ENCODE data around the gene SSUH2. TPM values are rescaled to one million over a fixed set of nuclear protein-coding genes. Genes with fewer than 3 reads are reported as not detected.
"Not testable (repeated sequence)": the region's sequence is repeated elsewhere in the genome, so short reads cannot be mapped to it uniquely, and the experiment has no call there.

SSUH2 gene
- total RNA-seq, 1 experiment from 2014 or later = 0.22 TPM

DNA sequence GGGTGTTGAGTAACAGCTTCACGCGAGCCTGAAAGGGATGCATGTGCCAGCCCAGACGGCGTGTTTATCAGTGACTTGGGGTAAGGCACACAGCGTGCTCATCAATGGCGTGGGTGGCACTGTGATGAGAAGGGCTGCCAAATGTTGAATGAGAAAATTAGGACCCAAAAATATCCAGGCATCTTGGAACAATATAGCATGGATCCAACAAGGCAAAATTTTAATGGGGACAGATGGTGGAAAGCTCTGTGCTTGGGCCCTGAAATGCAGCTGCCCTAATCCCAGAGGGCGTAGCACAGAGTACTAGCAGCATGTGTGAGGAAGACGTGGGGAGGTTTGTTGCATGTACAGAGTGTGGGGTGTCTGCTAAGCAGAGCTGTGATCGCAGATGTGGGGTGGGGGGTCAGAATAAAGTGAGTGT, 48.9 kb downstream of the SSUH2 start:
- H3K9me2 ChIP-seq (replicated peaks; ENCODE audit: insufficient read depth, low read length) = no peaks in the 10 kb centered on the region
- H4K20me1 ChIP-seq (ENCODE audit: insufficient read depth, low read depth, low read length) = no peaks in the 10 kb centered on the region
- H3K36me3 ChIP-seq (ENCODE audit: insufficient read depth, low read length) = no peaks in the 10 kb centered on the region
- H3K27ac ChIP-seq (ENCODE audit: low read length) = no peak overlapping the region
- no peaks in the 10 kb centered on the region for H3K4me1 ChIP-seq (ENCODE audit: low read length)
- H3K9ac ChIP-seq (ENCODE audit: low read length) = no peak overlapping the region
- no peaks in the 10 kb centered on the region for H3K27me3 ChIP-seq (ENCODE audit: low read length)
- no peaks in the 10 kb centered on the region for H3K79me2 ChIP-seq (ENCODE audit: low read length)
- DNase-seq = no peak
- no peak overlapping the region for H3K4me3 ChIP-seq (ENCODE audit: low read length)
- H3K9me3 ChIP-seq (ENCODE audit: low read length) = no peaks in the 10 kb centered on the region
- no peak overlapping the region for H3K4me2 ChIP-seq (ENCODE audit: low read depth, low read length, poor library complexity, severe bottlenecking)
- no peak overlapping the region for H2AFZ ChIP-seq (ENCODE audit: low read length)

DNA sequence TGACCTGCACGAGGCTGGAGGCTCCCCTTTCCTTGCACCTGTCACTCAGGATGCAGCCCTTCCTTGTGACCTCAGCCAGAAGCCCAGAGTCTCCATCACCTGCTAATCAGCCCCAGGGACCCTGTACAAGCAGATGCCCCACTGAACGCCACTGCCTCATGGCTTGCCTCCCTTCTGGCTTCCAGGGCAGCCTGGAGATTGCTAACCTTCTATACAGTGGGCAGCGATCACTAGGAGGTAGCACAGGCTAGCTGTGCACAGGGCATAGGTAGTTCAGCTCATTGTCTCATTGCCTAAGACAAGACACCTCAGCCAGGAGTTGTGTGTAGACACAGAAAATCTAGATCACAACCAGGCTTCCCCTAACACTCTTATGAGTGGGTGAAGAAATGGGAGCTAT, 49.3 kb downstream of the SSUH2 start:
- DNase-seq = no peak
- Histone ChIP-seq H3K4me2 (ENCODE audit: low read depth, low read length, poor library complexity, severe bottlenecking) (no peak overlapping the region), H3K9me2 (replicated peaks; ENCODE audit: insufficient read depth, low read length) (no peaks in the 10 kb centered on the region), H3K36me3 (ENCODE audit: insufficient read depth, low read length) (no peaks in the 10 kb centered on the region), H4K20me1 (ENCODE audit: insufficient read depth, low read depth, low read length) (no peaks in the 10 kb centered on the region), H2AFZ (ENCODE audit: low read length) (no peak overlapping the region), H3K27me3 (ENCODE audit: low read length) (no peaks in the 10 kb centered on the region), H3K4me3 (ENCODE audit: low read length) (no peak overlapping the region), H3K4me1 (ENCODE audit: low read length) (no peaks in the 10 kb centered on the region), H3K27ac (ENCODE audit: low read length) (no peak overlapping the region), H3K9me3 (ENCODE audit: low read length) (no peaks in the 10 kb centered on the region), H3K79me2 (ENCODE audit: low read length) (no peaks in the 10 kb centered on the region), H3K9ac (ENCODE audit: low read length) (no peak overlapping the region)

DNA sequence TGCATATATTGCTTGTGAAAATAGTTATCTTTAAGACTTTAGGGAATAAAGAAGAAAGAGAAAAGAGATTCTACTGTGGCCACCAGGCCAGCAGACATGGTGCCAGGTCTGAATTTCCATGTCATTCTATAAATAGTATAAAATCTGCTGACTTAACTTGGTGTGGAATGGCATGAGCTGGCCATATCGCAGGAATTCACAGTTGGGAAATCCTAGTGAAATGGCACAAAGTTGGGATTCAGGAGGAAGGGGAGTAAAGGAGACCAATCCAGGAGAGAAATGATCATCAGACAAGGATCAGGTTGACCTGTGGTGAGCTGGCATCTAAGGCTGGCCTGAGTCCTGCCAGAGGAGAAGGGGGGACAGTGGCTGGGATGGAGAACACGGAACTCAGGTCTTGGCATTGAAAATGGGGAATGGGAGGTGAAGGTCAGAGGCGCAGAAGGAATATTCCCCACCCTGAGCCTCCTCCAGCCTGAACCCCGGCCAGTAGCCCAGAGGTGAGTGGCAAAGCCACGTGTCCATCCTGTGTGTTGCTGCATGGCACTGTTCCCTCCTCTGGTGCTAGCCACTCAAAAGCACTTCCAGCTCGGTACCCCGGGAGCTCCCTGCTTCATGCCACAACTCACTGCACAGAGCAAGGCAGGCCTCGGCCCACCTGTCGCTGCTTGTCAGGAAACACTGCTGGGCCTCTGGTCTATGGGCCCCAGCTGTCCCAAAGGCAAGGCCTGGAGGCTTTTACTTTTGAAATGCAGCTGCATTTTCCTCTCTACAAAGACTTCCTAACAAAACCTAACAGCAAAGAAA, 51.4 kb downstream of the SSUH2 start:
- Histone ChIP-seq H3K27ac (ENCODE audit: low read length) (no peak overlapping the region), H3K79me2 (ENCODE audit: low read length) (no peaks in the 10 kb centered on the region), H3K4me2 (ENCODE audit: low read depth, low read length, poor library complexity, severe bottlenecking) (no peak overlapping the region), H2AFZ (ENCODE audit: low read length) (no peak overlapping the region), H4K20me1 (ENCODE audit: insufficient read depth, low read depth, low read length) (no peaks in the 10 kb centered on the region), H3K9me2 (replicated peaks; ENCODE audit: insufficient read depth, low read length) (no peaks in the 10 kb centered on the region), H3K4me1 (ENCODE audit: low read length) (no peaks in the 10 kb centered on the region), H3K9ac (ENCODE audit: low read length) (no peak overlapping the region), H3K4me3 (ENCODE audit: low read length) (no peak overlapping the region), H3K36me3 (ENCODE audit: insufficient read depth, low read length) (no peaks in the 10 kb centered on the region), H3K27me3 (ENCODE audit: low read length) (no peaks in the 10 kb centered on the region), H3K9me3 (ENCODE audit: low read length) (no peaks in the 10 kb centered on the region)
- no peak for DNase-seq

DNA sequence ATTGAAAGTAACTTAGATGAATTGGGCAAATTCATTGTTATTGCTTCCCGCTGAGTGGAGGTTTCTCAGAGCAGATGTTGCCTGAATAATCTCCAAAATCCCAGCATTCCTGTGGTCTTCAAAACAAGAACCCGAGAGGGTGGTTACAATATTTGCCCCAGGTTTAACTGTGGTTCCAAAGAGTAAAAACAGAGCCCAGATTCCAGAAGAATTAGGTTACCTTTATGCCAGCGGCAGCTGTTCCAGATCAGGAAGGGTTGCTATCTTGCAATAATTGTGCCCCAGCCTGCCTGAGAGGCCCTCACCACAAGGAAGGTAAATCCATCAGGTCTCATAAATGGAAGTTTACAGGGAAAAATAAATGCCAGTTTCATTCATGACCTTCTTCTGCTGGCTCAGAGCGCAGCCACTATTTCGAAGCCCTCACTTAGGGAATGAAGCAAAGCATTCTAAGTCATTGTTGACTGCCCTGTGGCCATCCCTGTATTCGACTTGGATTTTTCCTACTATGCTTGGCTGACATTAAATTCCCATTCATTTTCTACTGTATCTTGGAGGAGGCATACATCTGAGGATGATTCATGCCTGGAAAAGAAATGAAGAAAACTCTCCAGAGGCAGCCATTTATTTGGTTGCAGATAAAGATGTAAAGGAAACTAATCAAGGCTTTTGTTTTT, 54.6 kb downstream of the SSUH2 start:
- Histone ChIP-seq H3K4me1 (ENCODE audit: low read length) (no peaks in the 10 kb centered on the region), H3K27me3 (ENCODE audit: low read length) (no peaks in the 10 kb centered on the region), H3K9me3 (ENCODE audit: low read length) (no peaks in the 10 kb centered on the region), H3K4me3 (ENCODE audit: low read length) (no peak overlapping the region), H3K4me2 (ENCODE audit: low read depth, low read length, poor library complexity, severe bottlenecking) (no peak overlapping the region), H3K36me3 (ENCODE audit: insufficient read depth, low read length) (no peaks in the 10 kb centered on the region), H3K9ac (ENCODE audit: low read length) (no peak overlapping the region), H3K79me2 (ENCODE audit: low read length) (no peaks in the 10 kb centered on the region), H2AFZ (ENCODE audit: low read length) (no peak overlapping the region), H4K20me1 (ENCODE audit: insufficient read depth, low read depth, low read length) (no peaks in the 10 kb centered on the region), H3K9me2 (replicated peaks; ENCODE audit: insufficient read depth, low read length) (no peaks in the 10 kb centered on the region), H3K27ac (ENCODE audit: low read length) (no peak overlapping the region)
- no peak for DNase-seq

DNA sequence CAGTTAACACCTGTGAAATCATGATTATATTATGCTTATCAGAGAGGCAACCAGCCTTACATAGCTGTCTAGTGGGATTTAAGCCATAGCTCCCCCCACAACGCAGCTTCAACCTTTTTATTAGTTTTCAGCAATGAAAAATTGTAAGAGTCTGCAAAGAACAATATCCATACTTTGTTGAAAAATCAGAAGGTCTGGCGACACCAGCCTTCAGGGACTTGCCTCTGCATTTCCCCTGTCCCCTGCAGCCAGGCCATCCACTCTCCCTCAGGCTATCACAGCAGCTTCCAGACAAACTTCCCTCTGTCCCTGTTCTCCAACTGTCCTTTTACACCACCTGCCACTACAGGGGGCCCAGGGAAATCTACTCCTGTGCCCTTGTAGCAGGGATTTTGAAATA, 59.9 kb downstream of the SSUH2 start:
- no peak for DNase-seq
- H3K4me1 ChIP-seq (ENCODE audit: low read length) = no peaks in the 10 kb centered on the region
- H3K27ac ChIP-seq (ENCODE audit: low read length) = no peak overlapping the region
- H4K20me1 ChIP-seq (ENCODE audit: insufficient read depth, low read depth, low read length) = no peaks in the 10 kb centered on the region
- H3K27me3 ChIP-seq (ENCODE audit: low read length) = no peaks in the 10 kb centered on the region
- H3K9ac ChIP-seq (ENCODE audit: low read length) = no peak overlapping the region
- no peaks in the 10 kb centered on the region for H3K9me2 ChIP-seq (replicated peaks; ENCODE audit: insufficient read depth, low read length)
- H3K9me3 ChIP-seq (ENCODE audit: low read length) = no peaks in the 10 kb centered on the region
- no peak overlapping the region for H2AFZ ChIP-seq (ENCODE audit: low read length)
- H3K36me3 ChIP-seq (ENCODE audit: insufficient read depth, low read length) = no peaks in the 10 kb centered on the region
- no peaks in the 10 kb centered on the region for H3K79me2 ChIP-seq (ENCODE audit: low read length)
- H3K4me3 ChIP-seq (ENCODE audit: low read length) = no peak overlapping the region
- no peak overlapping the region for H3K4me2 ChIP-seq (ENCODE audit: low read depth, low read length, poor library complexity, severe bottlenecking)

DNA sequence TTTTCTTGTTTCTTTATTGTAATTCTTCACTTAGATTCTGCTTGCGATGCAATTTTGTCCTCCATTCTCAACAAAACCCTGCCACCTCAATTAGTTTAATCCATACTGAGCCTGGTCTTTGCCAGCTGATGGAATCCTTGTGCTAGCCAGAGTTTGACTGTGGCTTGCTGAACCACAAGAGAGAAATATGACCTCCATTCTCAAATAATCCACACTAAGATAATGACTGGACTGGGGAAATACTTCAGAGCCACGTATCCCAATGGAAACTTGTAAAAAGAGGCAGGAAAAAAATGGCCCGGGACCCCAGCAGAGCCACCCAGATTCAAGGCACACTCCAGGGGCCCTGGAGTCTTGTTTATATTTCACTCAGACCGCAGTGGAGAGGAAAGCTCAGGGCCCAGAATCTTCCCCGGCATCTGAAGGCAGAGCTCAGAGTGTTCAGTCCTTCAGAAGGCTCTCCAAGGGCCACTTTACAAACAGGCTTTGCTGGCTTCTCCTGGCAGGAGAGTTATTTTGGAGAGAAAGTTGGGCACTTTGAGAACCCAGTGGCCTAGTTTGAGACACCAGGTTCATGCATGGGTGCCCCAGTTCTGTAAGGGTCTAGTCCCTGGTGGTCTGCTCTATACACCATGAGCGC, 62.7 kb downstream of the SSUH2 start:
- no peaks in the 10 kb centered on the region for H3K4me1 ChIP-seq (ENCODE audit: low read length)
- H4K20me1 ChIP-seq (ENCODE audit: insufficient read depth, low read depth, low read length) = no peaks in the 10 kb centered on the region
- no peak overlapping the region for H3K9ac ChIP-seq (ENCODE audit: low read length)
- H3K27ac ChIP-seq (ENCODE audit: low read length) = no peak overlapping the region
- no peak overlapping the region for H2AFZ ChIP-seq (ENCODE audit: low read length)
- H3K4me3 ChIP-seq (ENCODE audit: low read length) = no peak overlapping the region
- H3K27me3 ChIP-seq (ENCODE audit: low read length) = no peaks in the 10 kb centered on the region
- H3K9me2 ChIP-seq (replicated peaks; ENCODE audit: insufficient read depth, low read length) = no peaks in the 10 kb centered on the region
- no peaks in the 10 kb centered on the region for H3K79me2 ChIP-seq (ENCODE audit: low read length)
- no peak overlapping the region for H3K4me2 ChIP-seq (ENCODE audit: low read depth, low read length, poor library complexity, severe bottlenecking)
- DNase-seq = no peak
- no peaks in the 10 kb centered on the region for H3K9me3 ChIP-seq (ENCODE audit: low read length)
- H3K36me3 ChIP-seq (ENCODE audit: insufficient read depth, low read length) = no peaks in the 10 kb centered on the region

DNA sequence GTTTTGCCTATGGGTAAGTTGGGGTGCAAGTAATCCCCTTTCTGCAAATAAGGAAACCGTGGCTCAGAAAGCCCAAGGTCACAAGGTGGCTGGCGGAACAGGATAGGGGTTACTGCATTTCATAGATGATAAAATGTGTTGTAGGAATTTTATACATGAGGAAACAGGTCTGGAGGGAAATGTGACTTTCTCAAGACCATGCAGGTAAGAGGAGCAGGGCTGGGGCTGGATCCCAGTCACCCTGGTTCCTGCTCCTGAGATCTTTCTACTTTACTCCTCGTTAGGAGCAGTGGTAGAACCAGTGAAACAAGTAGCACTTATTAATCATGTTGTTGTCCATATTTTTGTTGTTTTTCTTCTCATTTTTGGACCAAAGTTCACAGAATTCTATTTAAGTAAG, 63.2 kb downstream of the SSUH2 start:
- Histone ChIP-seq H3K79me2 (ENCODE audit: low read length) (no peaks in the 10 kb centered on the region), H3K27ac (ENCODE audit: low read length) (no peak overlapping the region), H3K9ac (ENCODE audit: low read length) (no peak overlapping the region), H3K36me3 (ENCODE audit: insufficient read depth, low read length) (no peaks in the 10 kb centered on the region), H3K9me2 (replicated peaks; ENCODE audit: insufficient read depth, low read length) (no peaks in the 10 kb centered on the region), H4K20me1 (ENCODE audit: insufficient read depth, low read depth, low read length) (no peaks in the 10 kb centered on the region), H3K4me2 (ENCODE audit: low read depth, low read length, poor library complexity, severe bottlenecking) (no peak overlapping the region), H3K4me1 (ENCODE audit: low read length) (no peaks in the 10 kb centered on the region), H3K4me3 (ENCODE audit: low read length) (no peak overlapping the region), H3K27me3 (ENCODE audit: low read length) (no peaks in the 10 kb centered on the region), H3K9me3 (ENCODE audit: low read length) (no peaks in the 10 kb centered on the region), H2AFZ (ENCODE audit: low read length) (no peak overlapping the region)
- no peak for DNase-seq

DNA sequence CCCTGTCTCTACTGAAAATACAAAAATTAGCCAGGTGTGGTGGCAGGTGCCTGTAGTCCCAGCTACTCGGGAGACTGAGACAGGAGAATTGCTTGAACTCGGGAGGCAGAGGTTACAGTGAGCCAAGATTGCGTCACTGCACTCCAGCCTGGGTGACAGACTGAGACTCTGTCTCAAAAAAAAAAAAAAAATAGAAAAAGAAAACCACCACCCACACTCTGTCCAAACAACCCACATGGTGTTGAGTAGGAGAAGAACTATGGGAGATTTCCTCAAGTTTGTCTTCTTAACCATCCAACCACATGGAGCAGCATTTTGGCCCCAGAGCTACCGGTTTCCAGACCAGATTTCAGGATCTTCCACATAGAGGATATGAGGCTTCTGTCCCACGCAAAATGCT, 64.2 kb downstream of the SSUH2 start:
- not testable (repeated sequence) for H4K20me1 ChIP-seq (ENCODE audit: insufficient read depth, low read depth, low read length); DNase-seq; H3K9me3 ChIP-seq (ENCODE audit: low read length); H3K27ac ChIP-seq (ENCODE audit: low read length); H3K9me2 ChIP-seq (replicated peaks; ENCODE audit: insufficient read depth, low read length); H3K79me2 ChIP-seq (ENCODE audit: low read length); H3K36me3 ChIP-seq (ENCODE audit: insufficient read depth, low read length); H3K27me3 ChIP-seq (ENCODE audit: low read length); H3K9ac ChIP-seq (ENCODE audit: low read length); H3K4me2 ChIP-seq (ENCODE audit: low read depth, low read length, poor library complexity, severe bottlenecking); H3K4me3 ChIP-seq (ENCODE audit: low read length); H3K4me1 ChIP-seq (ENCODE audit: low read length); H2AFZ ChIP-seq (ENCODE audit: low read length)

Data from Karpas-422 (cell line).